Heart right ventricle (tissue), 16 donors: Measurements from ENCODE around the gene NAP1L1. TPM values are rescaled to one million over a fixed set of nuclear protein-coding genes. Genes with fewer than 3 reads are reported as not detected.

ENCODE experiments used
- ATAC-seq, 8 donors: fragments of 200-7000 bp; cut with Tn5 transposase; one replicate each; pipeline ENCODE4 v1.9.1; 2020; ENCODE audit warnings: mild to moderate bottlenecking in 8 of 8, moderate library complexity in 8 of 8, moderate number of reproducible peaks in 1 of 8
- DNase-seq, 2 donors: peaks; one replicate each; pipeline ENCODE4 v3.0.0-alpha.2; 2020
- H3K27ac ChIP-seq, 10 donors: fragments of 200-600 bp; sonication (generic) in 2 of 10; one replicate each; pipeline versions ENCODE4 v1.5.0 to v1.8.0; 2020 to 2022; ENCODE audit warnings: mild to moderate bottlenecking in 3 of 10
- H3K27me3 ChIP-seq, 7 donors: fragments of 200-600 bp; one replicate each; pipeline ENCODE4 v1.8.0; 2021 to 2022; ENCODE audit warnings: mild to moderate bottlenecking in 2 of 7
- H3K36me3 ChIP-seq, 9 donors: fragments of 200-600 bp; sonication (generic) in 1 of 9; one replicate each; pipeline versions ENCODE4 v1.5.0 to v1.8.0; 2020 to 2022; ENCODE audit warnings: mild to moderate bottlenecking in 2 of 9
- H3K4me1 ChIP-seq, 9 donors: fragments of 200-600 bp; sonication (generic) in 1 of 9; one replicate each; pipeline versions ENCODE4 v1.5.0 to v1.8.0; 2020 to 2022; ENCODE audit warnings: mild to moderate bottlenecking in 4 of 9
- H3K4me3 ChIP-seq, 10 donors: fragments of 200-600 bp; sonication (generic) in 2 of 10; one replicate each; pipeline versions ENCODE4 v1.5.0 to v1.8.0; 2020 to 2022; ENCODE audit warnings: mild to moderate bottlenecking in 7 of 10, moderate library complexity in 2 of 10
- H3K9me3 ChIP-seq, 11 donors: fragments of 200-600 bp in 10 of 11; sonication (generic) in 2 of 11; one replicate each; pipeline versions ENCODE4 v1.5.0 to v1.8.0; 2013 to 2022; ENCODE audit warnings: mild to moderate bottlenecking in 2 of 11, control low read depth in 1 of 11, moderate library complexity in 1 of 11
- WGBS, 2 donors: extraction: QIAGEN DNeasy Blood & Tissue Kit; methylation state at CpG; one replicate each; pipeline ENCODE4 v1.1.7; 2013; ENCODE audit warnings: inconsistent platforms in 1 of 2; 5-methylcytosine and 5-hydroxymethylcytosine counted together
- intact Hi-C, 10 donors: fragments of 100-400 bp; cut with DNase I; formaldehyde crosslinking; loops; one replicate each; pipeline versions ENCODE4 v1.11.1 to v1.14.2; 2022
- polyA plus RNA-seq, 2 donors: library from polyadenylated mRNA; stranded (reverse); fragments of 200-250 nt; gene quantifications; one replicate each; pipeline ENCODE4 v1.2.3, GENCODE V29; 2013
- total RNA-seq, 10 donors: library from RNA; stranded (reverse); fragmentation: NEBNext Ultra II Directional in 3 of 10; extraction: Animal tissue kit (Norgen Biotek cat#: 25700) in 3 of 10; gene quantifications; one replicate each; pipeline versions ENCODE4 v1.2.1 to v1.2.4, GENCODE V29; 2021 to 2023
- TF ChIP-seq, protein P1 (sequence below), 9 donors: fragments of 200-600 bp; sonication (generic) in 2 of 9; IDR thresholded peaks; one replicate each; pipeline versions ENCODE4 v1.5.0 to v1.8.0; 2021 to 2022; ENCODE audit warnings: antibody characterized with exemption in 9 of 9, mild to moderate bottlenecking in 5 of 9, moderate library complexity in 1 of 9
- donor health status: Arrhythmogenic right ventricular cardiomyopathy.
- donor health status: ischemic (EF 13 %, LVEDD 7.1; RV severe dilation, severe dysfunction).
- donor health status: healthy with polysubstance abuse.
- donor health status: DM: no; HTN: yes; CAD: no.
- donor health status: DM: no; HTN: no; CAD: no.
- donor health status: ischemic (EF 25% LVEDD 6.9; RV normal size, moderate dysfunction).
- donor health status: ischemic (EF 25% LVEDD 5.7; RV mildly dilated, moderate dysfunction).
- donor health status: healthy.
- donor health status: DM: yes; HTN: yes; CAD: no.
- donor health status: Ischemic cardiomyopathy.
- donor health status: ischemic (EF 35%, LVEDD 5.7; RV mildly dilated, moderate dysfunction).
- donor health status: nonischemic (EF 11% LVEDD 7.7; RV severe dilation, severe dysfunction).
- donor health status: DM: yes; HTN: yes; CAD: no.
- donor health status: PGD.
- donor health status: ischemic (EF 29% LVEDD 5.4; RV normal size, mild dysfunction).
- donor health status: nonischemic (EF 23%, LVEDD 6.1; RV moderate dilation, normal function).

NAP1L1 gene
- total and polyA plus RNA-seq, 12 donors: 164 to 363 (median 254) TPM

DNA sequence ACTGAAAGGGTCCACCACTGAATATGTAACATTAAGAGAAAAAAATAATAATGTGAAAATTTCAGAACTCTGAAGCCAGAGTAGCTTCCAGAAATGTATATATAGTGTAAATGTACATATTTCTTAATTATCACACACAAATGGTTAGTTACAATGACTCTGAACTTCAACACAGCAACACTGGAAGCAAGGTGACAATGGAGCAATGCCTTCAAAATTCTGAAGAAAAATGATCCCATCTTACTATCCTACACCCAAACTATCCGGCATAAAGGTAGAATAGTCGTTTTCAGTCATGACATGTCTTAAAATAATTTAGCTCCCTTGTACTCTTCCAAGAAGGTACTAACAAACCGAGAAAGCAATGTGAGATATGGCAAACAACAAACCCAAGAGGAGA, 11.9 kb downstream of the NAP1L1 start:
- DNase-seq: no peak
- WGBS, 2 donors: 75 to 80% methylated on average over 3 of the region's 3 CpGs
- intact Hi-C loops: no loop called here
- H3K4me3 ChIP-seq: no peak overlapping the region
- no peaks in the 10 kb centered on the region for H3K9me3 ChIP-seq
- H3K36me3 ChIP-seq: peaks cover 0 to 57% (median 0%) of the 10 kb centered on the region in 9 donors
- H3K27me3 ChIP-seq: no peaks in the 10 kb centered on the region
- no peak overlapping the region for H3K27ac ChIP-seq
- TF ChIP-seq, protein P1, sequence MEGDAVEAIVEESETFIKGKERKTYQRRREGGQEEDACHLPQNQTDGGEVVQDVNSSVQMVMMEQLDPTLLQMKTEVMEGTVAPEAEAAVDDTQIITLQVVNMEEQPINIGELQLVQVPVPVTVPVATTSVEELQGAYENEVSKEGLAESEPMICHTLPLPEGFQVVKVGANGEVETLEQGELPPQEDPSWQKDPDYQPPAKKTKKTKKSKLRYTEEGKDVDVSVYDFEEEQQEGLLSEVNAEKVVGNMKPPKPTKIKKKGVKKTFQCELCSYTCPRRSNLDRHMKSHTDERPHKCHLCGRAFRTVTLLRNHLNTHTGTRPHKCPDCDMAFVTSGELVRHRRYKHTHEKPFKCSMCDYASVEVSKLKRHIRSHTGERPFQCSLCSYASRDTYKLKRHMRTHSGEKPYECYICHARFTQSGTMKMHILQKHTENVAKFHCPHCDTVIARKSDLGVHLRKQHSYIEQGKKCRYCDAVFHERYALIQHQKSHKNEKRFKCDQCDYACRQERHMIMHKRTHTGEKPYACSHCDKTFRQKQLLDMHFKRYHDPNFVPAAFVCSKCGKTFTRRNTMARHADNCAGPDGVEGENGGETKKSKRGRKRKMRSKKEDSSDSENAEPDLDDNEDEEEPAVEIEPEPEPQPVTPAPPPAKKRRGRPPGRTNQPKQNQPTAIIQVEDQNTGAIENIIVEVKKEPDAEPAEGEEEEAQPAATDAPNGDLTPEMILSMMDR (IDR thresholded peaks at IDR 0.05): no peak
- ATAC-seq: no peak
- H3K4me1 ChIP-seq: peaks cover 0 to 69% (median 37%) of the 10 kb centered on the region in 9 donors

DNA sequence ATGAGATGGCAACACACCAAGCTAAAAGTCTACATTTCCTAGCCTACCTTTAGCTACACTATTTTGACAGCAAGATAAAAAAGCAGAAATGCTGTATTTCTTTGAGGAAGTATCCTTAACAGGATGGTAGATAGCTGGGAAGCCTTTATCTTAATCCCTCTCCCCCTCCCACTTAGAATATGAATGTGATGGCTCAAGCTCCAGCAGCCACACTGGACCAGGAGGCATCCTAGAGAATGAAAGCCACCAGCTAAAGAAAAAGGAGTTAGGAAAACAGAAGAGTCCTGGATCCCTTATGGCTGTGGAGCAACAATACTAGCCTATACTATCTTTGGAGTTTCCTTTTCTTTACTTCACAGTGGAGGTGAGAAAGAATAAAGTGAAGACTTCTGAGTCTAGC, 15.1 kb downstream of the NAP1L1 start:
- Histone ChIP-seq H3K9me3 (peaks cover 0 to 20% (median 14%) of the 10 kb centered on the region in 11 donors), H3K27ac (no peak overlapping the region), H3K4me3 (no peak overlapping the region), H3K36me3 (peaks cover 0 to 89% (median 22%) of the 10 kb centered on the region in 9 donors), H3K4me1 (peaks cover 0 to 48% (median 25%) of the 10 kb centered on the region in 9 donors), H3K27me3 (no peaks in the 10 kb centered on the region)
- ATAC-seq (no peak), DNase-seq (no peak)
- intact Hi-C loops: loop anchor here in 1 of 10 donors (10.0 kb wide), 1 partner anchor 285 kb away; no protein-coding TSS in a partner anchor
- TF ChIP-seq, protein P1 (IDR thresholded peaks at IDR 0.05): no peak

DNA sequence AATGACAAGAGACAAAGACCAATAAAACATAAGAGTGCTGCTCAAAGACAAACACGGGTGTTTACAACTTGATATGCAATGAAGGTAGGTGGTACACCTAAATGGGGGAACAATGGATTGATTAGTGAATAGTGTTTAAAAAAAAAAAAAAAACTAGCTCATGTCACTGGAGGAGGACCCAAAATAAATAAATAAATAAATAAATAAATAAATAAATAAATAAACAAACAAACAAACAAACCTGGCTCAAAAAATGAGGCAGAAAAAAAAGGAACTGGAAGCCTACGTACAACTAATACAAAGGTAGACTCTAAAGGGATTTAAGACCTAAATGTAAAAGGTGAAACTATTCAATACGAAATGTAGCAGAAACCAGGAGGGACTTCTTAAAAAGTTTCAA, 18.6 kb downstream of the NAP1L1 start:
- Histone ChIP-seq H3K27me3 (no peaks in the 10 kb centered on the region), H3K9me3 (peaks cover 0 to 25% (median 17%) of the 10 kb centered on the region in 11 donors), H3K27ac (no peak overlapping the region), H3K4me3 (no peak overlapping the region), H3K4me1 (peaks cover 0 to 13% (median 3%) of the 10 kb centered on the region in 9 donors), H3K36me3 (peaks cover 0 to 94% (median 29%) of the 10 kb centered on the region in 9 donors)
- WGBS, 2 donors: 98 to 100% methylated on average over 3 of the region's 3 CpGs
- ATAC-seq (no peak), DNase-seq (no peak)
- TF ChIP-seq, protein P1 (IDR thresholded peaks at IDR 0.05): no peak
- intact Hi-C loops: loop anchor here in 1 of 10 donors (10.0 kb wide), 1 partner anchor 289 kb away; no protein-coding TSS in a partner anchor

DNA sequence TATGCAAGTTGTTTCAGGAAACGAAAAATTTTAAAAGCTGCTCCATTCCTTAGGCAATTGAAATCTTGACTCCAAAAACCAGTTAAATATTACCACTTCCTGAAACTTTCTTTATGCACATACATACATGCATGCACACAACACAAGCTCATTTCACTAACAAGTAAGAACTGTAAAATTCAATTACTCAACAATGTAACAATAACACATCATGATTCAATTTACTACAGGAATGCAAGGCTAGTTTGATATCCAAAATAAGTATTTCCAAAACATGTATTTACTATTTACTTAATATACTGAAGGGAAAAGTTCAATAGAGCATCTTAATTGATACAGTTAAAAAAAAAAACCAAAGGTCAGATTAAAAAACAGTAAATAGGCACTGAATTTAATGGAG, 19.6 kb downstream of the NAP1L1 start:
- intact Hi-C loops: loop anchor here in 1 of 10 donors (10.0 kb wide), 1 partner anchor 290 kb away; no protein-coding TSS in a partner anchor
- whole genome bisulfite sequencing, 2 donors: 95 to 99% methylated on average over 1 of the region's 1 CpG

More for the DNA sequence above, 19.6 kb downstream of the NAP1L1 start:
- no peak for ATAC-seq
- Histone ChIP-seq H3K27ac (no peak overlapping the region), H3K9me3 (peaks cover 0 to 25% (median 17%) of the 10 kb centered on the region in 11 donors), H3K27me3 (no peaks in the 10 kb centered on the region), H3K4me3 (no peak overlapping the region), H3K4me1 (peaks cover 0 to 5% (median 1%) of the 10 kb centered on the region in 9 donors), H3K36me3 (peaks cover 0 to 93% (median 30%) of the 10 kb centered on the region in 9 donors)
- TF ChIP-seq, protein P1 (IDR thresholded peaks at IDR 0.05): no peak
- no peak for DNase-seq
